HepG2 (cell line): ENCODE data around the gene CDK5R1. TPM values are rescaled to one million over a fixed set of nuclear protein-coding genes. Genes with fewer than 3 reads are reported as not detected.
A peak's percentile ranks its signal among the peaks of the same experiment; 100 is the strongest.

Experiments used
- AHR ChIP-seq: IDR thresholded peaks from 2 replicates; pipeline ENCODE4 v1.6.1; 2018; ENCODE audit warnings: missing genetic modification reagents, missing compliant biosample characterization
- BORCS8-MEF2B ChIP-seq: sonication (generic); formaldehyde crosslinking; IDR thresholded peaks from 2 replicates; pipeline ENCODE4 v1.8.0; 2022; ENCODE audit warnings: mild to moderate bottlenecking, missing genetic modification reagents
- FOSL2 ChIP-seq: sonication (generic); formaldehyde crosslinking; IDR thresholded peaks from 2 replicates; pipeline ENCODE4 v1.4.0; 2020; ENCODE audit warnings: missing genetic modification reagents
- GATAD1 ChIP-seq: IDR thresholded peaks from 2 replicates; pipeline ENCODE4 v1.6.1; 2016; ENCODE audit warnings: missing genetic modification reagents, missing compliant biosample characterization
- HDAC1 ChIP-seq: sonication (generic); formaldehyde crosslinking; IDR thresholded peaks from 2 replicates; pipeline ENCODE4 v1.5.1; 2020; ENCODE audit warnings: mild to moderate bottlenecking, missing genetic modification reagents
- HNRNPK ChIP-seq: fragments of 200-400 bp; formaldehyde crosslinking; IDR thresholded peaks from 2 replicates; pipeline ENCODE4 v1.6.1; 2018; ENCODE audit warnings: low read length, low read depth, moderate library complexity, mild to moderate bottlenecking; ENCODE audit not compliant: poor library complexity, severe bottlenecking
- NFE2L1 ChIP-seq: sonication (generic); formaldehyde crosslinking; IDR thresholded peaks from 2 replicates; pipeline ENCODE4 v1.4.0; 2020; ENCODE audit warnings: missing genetic modification reagents, mild to moderate bottlenecking, borderline replicate concordance
- NKX3-1 ChIP-seq: sonication (generic); formaldehyde crosslinking; IDR thresholded peaks from 2 replicates; pipeline ENCODE4 v1.5.0; 2020; ENCODE audit warnings: missing genetic modification reagents
- NR2C2 ChIP-seq: sonication (generic); formaldehyde crosslinking; IDR thresholded peaks from 2 replicates; pipeline ENCODE4 v1.4.0; 2020; ENCODE audit warnings: missing genetic modification reagents, mild to moderate bottlenecking, moderate library complexity, borderline replicate concordance
- SOX5 ChIP-seq: IDR thresholded peaks from 2 replicates; pipeline ENCODE4 v1.6.1; 2016; ENCODE audit warnings: borderline replicate concordance
- SOX6 ChIP-seq, 2 experiments: fragments of 450-650 bp in 1 of 2; sonication (generic) in 1 of 2; formaldehyde crosslinking in 1 of 2; IDR thresholded peaks; 2 replicates each; pipeline versions ENCODE4 v1.4.0 to v1.6.1; 2017 to 2020; ENCODE audit warnings: antibody characterized with exemption in 1 of 2, mild to moderate bottlenecking in 1 of 2, missing genetic modification reagents in 1 of 2
- WIZ ChIP-seq: sonication (generic); formaldehyde crosslinking; IDR thresholded peaks from 2 replicates; pipeline ENCODE4 v1.5.1; 2020; ENCODE audit warnings: mild to moderate bottlenecking, missing genetic modification reagents
- ZBTB21 ChIP-seq: sonication (generic); formaldehyde crosslinking; IDR thresholded peaks from 2 replicates; pipeline ENCODE4 v1.4.0; 2020; ENCODE audit warnings: missing genetic modification reagents
- ZNF256 ChIP-seq: sonication (generic); formaldehyde crosslinking; conservative IDR thresholded peaks from 2 replicates; pipeline ENCODE4 v1.4.0; 2020; ENCODE audit warnings: missing genetic modification reagents
- ZNF335 ChIP-seq: sonication (generic); formaldehyde crosslinking; IDR thresholded peaks from 2 replicates; pipeline ENCODE4 v1.4.0; 2020; ENCODE audit warnings: missing genetic modification reagents
- ZNF772 ChIP-seq: sonication (generic); formaldehyde crosslinking; IDR thresholded peaks from 2 replicates; pipeline ENCODE4 v1.5.0; 2020; ENCODE audit warnings: mild to moderate bottlenecking, missing genetic modification reagents
- ZNF775 ChIP-seq: sonication (generic); formaldehyde crosslinking; IDR thresholded peaks from 2 replicates; pipeline ENCODE4 v1.4.0; 2020; ENCODE audit warnings: missing genetic modification reagents, mild to moderate bottlenecking, moderate library complexity, borderline replicate concordance
- ZSCAN9 ChIP-seq: IDR thresholded peaks from 2 replicates; pipeline ENCODE4 v1.6.1; 2016; ENCODE audit warnings: borderline replicate concordance
- polyA plus RNA-seq, 8 experiments: library from polyadenylated mRNA; depleted of rRNA in 3 of 8; stranded (reverse) in 7 of 8; unstranded in 1 of 8; fragments of >200 nt; fragmentation: Illumina TruSeq in 4 of 8; extraction: Trizol in 4 of 8; gene quantifications; 2 replicates each; pipeline versions ENCODE4 v1.2.1 to v1.2.3, GENCODE V29; 2011 to 2016; ENCODE audit warnings: low read depth in 4 of 8, missing spikeins in 1 of 8, mixed read lengths in 1 of 8; ENCODE audit not compliant: insufficient read depth in 1 of 8
- total RNA-seq, 5 experiments: library from RNA; depleted of rRNA; stranded (reverse); fragments of >200 nt; fragmentation: Illumina TruSeq; extraction: Trizol; gene quantifications; 2 replicates each; pipeline ENCODE4 v1.2.3, GENCODE V29; 2016; ENCODE audit warnings: low read depth in 1 of 5
- TF ChIP-seq, protein P1 (sequence below): sonication (generic); formaldehyde crosslinking; IDR thresholded peaks from 2 replicates; pipeline ENCODE4 v1.4.0; 2020; ENCODE audit warnings: missing genetic modification reagents
- TF ChIP-seq, protein P2 (sequence below): sonication (generic); formaldehyde crosslinking; IDR thresholded peaks from 2 replicates; pipeline ENCODE4 v1.9.0; 2022; ENCODE audit warnings: missing genetic modification reagents, mild to moderate bottlenecking, borderline replicate concordance
- TF ChIP-seq, protein P3 (sequence below): sonication (generic); formaldehyde crosslinking; IDR thresholded peaks from 2 replicates; pipeline ENCODE4 v1.4.0; 2020; ENCODE audit warnings: missing genetic modification reagents
- TF ChIP-seq, protein P4 (sequence below): sonication (generic); formaldehyde crosslinking; IDR thresholded peaks from 2 replicates; pipeline ENCODE4 v1.4.0; 2020; ENCODE audit warnings: mild to moderate bottlenecking, low read depth, missing genetic modification reagents
- TF ChIP-seq, protein P5 (sequence below): sonication (generic); formaldehyde crosslinking; IDR thresholded peaks from 2 replicates; pipeline ENCODE4 v1.5.1; 2020; ENCODE audit warnings: mild to moderate bottlenecking, moderate library complexity, missing genetic modification reagents

Gene CDK5R1
- total and polyA plus RNA-seq, 2 of the 13 experiments (the other 11 are each of a cell fraction or from before 2014, with no cell fraction given) = 1.1 to 3.9 TPM

DNA sequence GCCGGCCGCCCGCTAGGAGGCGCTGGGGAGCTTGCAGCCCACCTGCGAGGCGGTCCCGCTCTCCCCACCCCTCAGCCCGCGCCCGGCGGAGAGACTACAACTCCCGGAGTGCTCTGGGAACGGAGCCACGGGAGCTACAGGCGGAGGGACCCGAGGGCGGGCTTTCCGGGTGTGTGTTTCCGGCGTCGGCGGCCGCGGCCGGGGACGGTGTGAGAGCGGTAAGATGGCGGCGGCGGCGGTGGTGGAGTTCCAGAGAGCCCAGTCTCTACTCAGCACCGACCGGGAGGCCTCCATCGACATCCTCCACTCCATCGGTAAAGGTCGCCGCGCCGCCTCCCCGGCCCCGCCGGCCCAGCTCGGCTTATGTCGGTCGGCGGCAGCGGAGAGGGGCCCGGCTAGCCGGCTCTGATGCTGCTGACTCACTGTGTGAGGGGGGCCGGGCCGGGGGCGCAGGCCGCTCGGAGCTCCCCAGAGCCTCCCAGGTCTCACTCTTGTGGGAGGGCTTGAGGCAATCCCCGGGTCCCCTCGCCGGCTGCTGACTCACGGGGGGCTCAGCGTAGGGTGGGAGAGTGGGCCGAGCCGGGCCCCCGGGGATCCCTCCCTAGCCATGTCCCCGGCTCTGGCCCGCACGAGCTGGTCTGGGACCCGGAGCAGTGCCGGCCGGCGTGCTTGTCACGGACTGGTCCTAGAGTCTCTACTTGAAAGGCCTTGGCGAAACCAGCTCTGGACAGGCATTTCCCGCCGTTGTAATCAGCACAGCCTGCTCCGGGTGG is 42.3 kb upstream of the CDK5R1 start, which contains the start of gene PSMD11 (continued):
- TF ChIP-seq ZNF256 (CRISPR knock-in tag) (no peak), HNRNPK (no peak), ZSCAN9 (0 out of 2 replicates have a peak, but pooled peaks have one; percentile 17), ZNF335 (CRISPR knock-in tag) (peak; percentile 48; the same call in 1 of the 2 replicates), FOSL2 (CRISPR knock-in tag) (peak; percentile 42), WIZ (CRISPR knock-in tag) (peak; percentile 83; the same call in 1 of the 2 replicates), GATAD1 (peak; percentile 88), ZBTB21 (no peak), HDAC1 (CRISPR knock-in tag) (peak; percentile 81), SOX5 (peak; percentile 42; the same call in 1 of the 2 replicates), NR2C2 (peak; percentile 79), AHR (CRISPR knock-in tag) (no peak), ZNF772 (CRISPR knock-in tag) (peak; percentile 84), NFE2L1 (peak; percentile 99), NKX3-1 (CRISPR knock-in tag) (no peak; the same call in 1 of the 2 replicates), ZNF775 (CRISPR knock-in tag) (no peak), BORCS8-MEF2B (CRISPR knock-in tag) (0 out of 2 replicates have a peak, but pooled peaks have one; percentile 14), SOX6 (IDR thresholded peaks at IDR 0.05) (no peak), SOX6 (CRISPR knock-in tag; IDR thresholded peaks at IDR 0.05) (peak; percentile 59)
- TF ChIP-seq, protein P1, sequence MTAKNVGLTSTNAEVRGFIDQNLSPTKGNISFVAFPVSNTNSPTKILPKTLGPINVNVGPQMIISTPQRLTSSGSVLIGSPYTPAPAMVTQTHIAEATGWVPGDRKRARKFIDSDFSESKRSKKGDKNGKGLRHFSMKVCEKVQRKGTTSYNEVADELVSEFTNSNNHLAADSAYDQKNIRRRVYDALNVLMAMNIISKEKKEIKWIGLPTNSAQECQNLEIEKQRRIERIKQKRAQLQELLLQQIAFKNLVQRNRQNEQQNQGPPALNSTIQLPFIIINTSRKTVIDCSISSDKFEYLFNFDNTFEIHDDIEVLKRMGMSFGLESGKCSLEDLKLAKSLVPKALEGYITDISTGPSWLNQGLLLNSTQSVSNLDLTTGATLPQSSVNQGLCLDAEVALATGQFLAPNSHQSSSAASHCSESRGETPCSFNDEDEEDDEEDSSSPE (CRISPR knock-in tag) = peak; percentile 75; the same call in 1 of the 2 replicates
- TF ChIP-seq, protein P2, sequence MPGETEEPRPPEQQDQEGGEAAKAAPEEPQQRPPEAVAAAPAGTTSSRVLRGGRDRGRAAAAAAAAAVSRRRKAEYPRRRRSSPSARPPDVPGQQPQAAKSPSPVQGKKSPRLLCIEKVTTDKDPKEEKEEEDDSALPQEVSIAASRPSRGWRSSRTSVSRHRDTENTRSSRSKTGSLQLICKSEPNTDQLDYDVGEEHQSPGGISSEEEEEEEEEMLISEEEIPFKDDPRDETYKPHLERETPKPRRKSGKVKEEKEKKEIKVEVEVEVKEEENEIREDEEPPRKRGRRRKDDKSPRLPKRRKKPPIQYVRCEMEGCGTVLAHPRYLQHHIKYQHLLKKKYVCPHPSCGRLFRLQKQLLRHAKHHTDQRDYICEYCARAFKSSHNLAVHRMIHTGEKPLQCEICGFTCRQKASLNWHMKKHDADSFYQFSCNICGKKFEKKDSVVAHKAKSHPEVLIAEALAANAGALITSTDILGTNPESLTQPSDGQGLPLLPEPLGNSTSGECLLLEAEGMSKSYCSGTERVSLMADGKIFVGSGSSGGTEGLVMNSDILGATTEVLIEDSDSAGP (CRISPR knock-in tag) = peak; percentile 91
- TF ChIP-seq, protein P3, sequence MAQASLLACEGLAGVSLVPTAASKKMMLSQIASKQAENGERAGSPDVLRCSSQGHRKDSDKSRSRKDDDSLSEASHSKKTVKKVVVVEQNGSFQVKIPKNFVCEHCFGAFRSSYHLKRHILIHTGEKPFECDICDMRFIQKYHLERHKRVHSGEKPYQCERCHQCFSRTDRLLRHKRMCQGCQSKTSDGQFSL (CRISPR knock-in tag) = no peak; the same call in 1 of the 2 replicates
- TF ChIP-seq, protein P4, sequence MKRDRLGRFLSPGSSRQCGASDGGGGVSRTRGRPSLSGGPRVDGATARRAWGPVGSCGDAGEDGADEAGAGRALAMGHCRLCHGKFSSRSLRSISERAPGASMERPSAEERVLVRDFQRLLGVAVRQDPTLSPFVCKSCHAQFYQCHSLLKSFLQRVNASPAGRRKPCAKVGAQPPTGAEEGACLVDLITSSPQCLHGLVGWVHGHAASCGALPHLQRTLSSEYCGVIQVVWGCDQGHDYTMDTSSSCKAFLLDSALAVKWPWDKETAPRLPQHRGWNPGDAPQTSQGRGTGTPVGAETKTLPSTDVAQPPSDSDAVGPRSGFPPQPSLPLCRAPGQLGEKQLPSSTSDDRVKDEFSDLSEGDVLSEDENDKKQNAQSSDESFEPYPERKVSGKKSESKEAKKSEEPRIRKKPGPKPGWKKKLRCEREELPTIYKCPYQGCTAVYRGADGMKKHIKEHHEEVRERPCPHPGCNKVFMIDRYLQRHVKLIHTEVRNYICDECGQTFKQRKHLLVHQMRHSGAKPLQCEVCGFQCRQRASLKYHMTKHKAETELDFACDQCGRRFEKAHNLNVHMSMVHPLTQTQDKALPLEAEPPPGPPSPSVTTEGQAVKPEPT (CRISPR knock-in tag) = peak; percentile 39; the same call in 1 of the 2 replicates
- TF ChIP-seq, protein P5, sequence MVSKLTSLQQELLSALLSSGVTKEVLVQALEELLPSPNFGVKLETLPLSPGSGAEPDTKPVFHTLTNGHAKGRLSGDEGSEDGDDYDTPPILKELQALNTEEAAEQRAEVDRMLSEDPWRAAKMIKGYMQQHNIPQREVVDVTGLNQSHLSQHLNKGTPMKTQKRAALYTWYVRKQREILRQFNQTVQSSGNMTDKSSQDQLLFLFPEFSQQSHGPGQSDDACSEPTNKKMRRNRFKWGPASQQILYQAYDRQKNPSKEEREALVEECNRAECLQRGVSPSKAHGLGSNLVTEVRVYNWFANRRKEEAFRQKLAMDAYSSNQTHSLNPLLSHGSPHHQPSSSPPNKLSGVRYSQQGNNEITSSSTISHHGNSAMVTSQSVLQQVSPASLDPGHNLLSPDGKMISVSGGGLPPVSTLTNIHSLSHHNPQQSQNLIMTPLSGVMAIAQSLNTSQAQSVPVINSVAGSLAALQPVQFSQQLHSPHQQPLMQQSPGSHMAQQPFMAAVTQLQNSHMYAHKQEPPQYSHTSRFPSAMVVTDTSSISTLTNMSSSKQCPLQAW (CRISPR knock-in tag) = peak; percentile 71
